Measurements from ENCODE around the gene KCNH6. TPM values are rescaled to one million over a fixed set of nuclear protein-coding genes. Genes with fewer than 3 reads are reported as not detected.
A peak's percentile ranks its signal among the peaks of the same experiment; 100 is the strongest.

KCNH6 gene
- polyA plus RNA-seq, 1 of the 3 experiments (the other 2 are of a cell fraction), result 0.15 TPM

GRCh38 chr17:63534816-63535455, 11.8 kb downstream of the KCNH6 start:
- WGBS (ENCODE audit: low lambda C conversion rate), result 71% methylated on average over 13 of the region's 13 CpGs
- POLR2A ChIA-PET, result no interaction called here

DNA sequence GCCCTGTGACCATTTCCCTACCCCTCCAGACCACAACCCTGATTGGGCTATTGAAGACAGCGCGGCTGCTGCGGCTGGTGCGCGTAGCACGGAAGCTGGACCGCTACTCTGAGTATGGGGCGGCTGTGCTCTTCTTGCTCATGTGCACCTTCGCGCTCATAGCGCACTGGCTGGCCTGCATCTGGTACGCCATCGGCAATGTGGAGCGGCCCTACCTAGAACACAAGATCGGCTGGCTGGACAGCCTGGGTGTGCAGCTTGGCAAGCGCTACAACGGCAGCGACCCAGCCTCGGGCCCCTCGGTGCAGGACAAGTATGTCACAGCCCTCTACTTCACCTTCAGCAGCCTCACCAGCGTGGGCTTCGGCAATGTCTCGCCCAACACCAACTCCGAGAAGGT, 12.5 kb downstream of the KCNH6 start:
- ChIA-PET CTCF (interaction anchor here (1.2 kb wide), 1 partner anchor 9 kb away, joined by 3 read pairs; no protein-coding TSS in a partner anchor), POLR2A (no interaction called here)
- TF ChIP-seq MEF2A (IDR thresholded peaks at IDR 0.05; ENCODE audit: borderline replicate concordance, low read depth), result no peak
- TF ChIP-seq RXRA (IDR thresholded peaks at IDR 0.05; ENCODE audit: borderline replicate concordance, low read depth), result no peak
- TF ChIP-seq TCF12 (IDR thresholded peaks at IDR 0.05), result no peak
- no peak for TF ChIP-seq USF2 (IDR thresholded peaks at IDR 0.05; ENCODE audit: borderline replicate concordance, low read depth, low read length)
- TF ChIP-seq FOXJ3 (CRISPR knock-in tag; IDR thresholded peaks at IDR 0.05), result no peak
- TF ChIP-seq FOXM1 (IDR thresholded peaks at IDR 0.05; ENCODE audit: low read depth), result no peak
- TF ChIP-seq RCOR1 (IDR thresholded peaks at IDR 0.05; ENCODE audit: low read length), result no peak
- Histone ChIP-seq H3K9me2 (no peaks in the 10 kb centered on the region), H3K9ac (no peak overlapping the region), H3K27ac (ENCODE audit: low read depth in 2 of 2, low read length in 1 of 2) (no peak overlapping the region), H3F3A (replicated peaks; ENCODE audit: insufficient read depth) (no peaks in the 10 kb centered on the region), H3K9me3 (no peaks in the 10 kb centered on the region), H3K36me3 (replicated peaks in 1 of 2; ENCODE audit: control insufficient read depth in 1 of 2, insufficient read depth in 2 of 2, low read length in 1 of 2) (no peaks in the 10 kb centered on the region), H3K27me3 (ENCODE audit: insufficient read depth) (peaks cover 17% of the 10 kb centered on the region; the same call in 1 of the 2 replicates), H3K4me2 (no peak overlapping the region), H2AFZ (ENCODE audit: low read depth) (no peak overlapping the region), H4K20me1 (ENCODE audit: insufficient read depth) (no peaks in the 10 kb centered on the region), H3K79me2 (ENCODE audit: insufficient read depth) (no peaks in the 10 kb centered on the region), H3K4me1 (ENCODE audit: control insufficient read depth in 1 of 2, insufficient read depth in 2 of 2, low read depth in 1 of 2, low read length in 1 of 2) (peaks cover 0 to 17% of the 10 kb centered on the region in 2 experiments; a peak in 1 of 4 replicates), H3K4me3 (ENCODE audit: low read depth in 2 of 2, low read length in 1 of 2) (no peak overlapping the region)
- WGBS (ENCODE audit: low lambda C conversion rate), result 95% methylated on average over 23 of the region's 24 CpGs
- no peak for DNase-seq

More at GRCh38 chr17:63534816-63535455, 11.8 kb downstream of the KCNH6 start:
- Histone ChIP-seq H3K4me3 (ENCODE audit: low read depth in 2 of 2, low read length in 1 of 2) (no peak overlapping the region), H3K9me2 (no peaks in the 10 kb centered on the region), H3F3A (replicated peaks; ENCODE audit: insufficient read depth) (no peaks in the 10 kb centered on the region), H4K20me1 (ENCODE audit: insufficient read depth) (no peaks in the 10 kb centered on the region), H3K27ac (ENCODE audit: low read depth in 2 of 2, low read length in 1 of 2) (no peak overlapping the region), H3K9ac (no peak overlapping the region), H3K36me3 (replicated peaks in 1 of 2; ENCODE audit: control insufficient read depth in 1 of 2, insufficient read depth in 2 of 2, low read length in 1 of 2) (no peaks in the 10 kb centered on the region), H3K4me1 (ENCODE audit: control insufficient read depth in 1 of 2, insufficient read depth in 2 of 2, low read depth in 1 of 2, low read length in 1 of 2) (peaks cover 0 to 22% of the 10 kb centered on the region in 2 experiments; a peak in 1 of 4 replicates), H3K27me3 (ENCODE audit: insufficient read depth) (peaks cover 17% of the 10 kb centered on the region; the same call in 1 of the 2 replicates), H2AFZ (ENCODE audit: low read depth) (no peak overlapping the region), H3K4me2 (no peak overlapping the region), H3K79me2 (ENCODE audit: insufficient read depth) (no peaks in the 10 kb centered on the region), H3K9me3 (no peaks in the 10 kb centered on the region)
- TF ChIP-seq EP300 (IDR thresholded peaks at IDR 0.05; ENCODE audit: borderline replicate concordance in 1 of 2, low read depth in 1 of 2, low read length in 1 of 2) (no peak), SIN3A (IDR thresholded peaks at IDR 0.05; ENCODE audit: borderline replicate concordance, low read depth, low read length) (no peak), ELF1 (IDR thresholded peaks at IDR 0.05) (no peak), FOXJ3 (CRISPR knock-in tag; IDR thresholded peaks at IDR 0.05) (no peak), RAD21 (IDR thresholded peaks at IDR 0.05; ENCODE audit: low read length) (no peak), TCF12 (IDR thresholded peaks at IDR 0.05) (no peak), MEF2A (IDR thresholded peaks at IDR 0.05; ENCODE audit: borderline replicate concordance, low read depth) (no peak), USF1 (IDR thresholded peaks at IDR 0.05; ENCODE audit: borderline replicate concordance, low read depth) (no peak), SMC3 (IDR thresholded peaks at IDR 0.05; ENCODE audit: low read depth, low read length) (no peak), CHD2 (IDR thresholded peaks at IDR 0.05; ENCODE audit: low read length, partially characterized antibody) (no peak), JUND (IDR thresholded peaks at IDR 0.05) (no peak), TEAD4 (IDR thresholded peaks at IDR 0.05; ENCODE audit: borderline replicate concordance, insufficient read depth) (no peak)
- TF ChIP-seq, protein P1, sequence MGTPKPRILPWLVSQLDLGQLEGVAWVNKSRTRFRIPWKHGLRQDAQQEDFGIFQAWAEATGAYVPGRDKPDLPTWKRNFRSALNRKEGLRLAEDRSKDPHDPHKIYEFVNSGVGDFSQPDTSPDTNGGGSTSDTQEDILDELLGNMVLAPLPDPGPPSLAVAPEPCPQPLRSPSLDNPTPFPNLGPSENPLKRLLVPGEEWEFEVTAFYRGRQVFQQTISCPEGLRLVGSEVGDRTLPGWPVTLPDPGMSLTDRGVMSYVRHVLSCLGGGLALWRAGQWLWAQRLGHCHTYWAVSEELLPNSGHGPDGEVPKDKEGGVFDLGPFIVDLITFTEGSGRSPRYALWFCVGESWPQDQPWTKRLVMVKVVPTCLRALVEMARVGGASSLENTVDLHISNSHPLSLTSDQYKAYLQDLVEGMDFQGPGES (IDR thresholded peaks at IDR 0.05; ENCODE audit: low read depth, low read length), result no peak
- DNase-seq, result peak; percentile 15
- CTCF ChIA-PET, result interaction anchor here (0.6 to 1.2 kb wide), 4 partner anchors 8 to 56 kb away, joined by 3 to 5 read pairs (median 3); no protein-coding TSS in a partner anchor

Measured in SK-N-SH (cell line).